Testis (tissue), 2 donors: ENCODE measurements around the gene MAGI2.

ENCODE experiments used
- POLR2A ChIP-seq: fragments of 450-650 bp; IDR thresholded peaks from one replicate; pipeline ENCODE4 v1.6.1; 2017; ENCODE audit warnings: antibody characterized with exemption, mild to moderate bottlenecking, moderate library complexity
- TF ChIP-seq, protein P1 (sequence below), 3 experiments: fragments of 450-650 bp in 2 of 3; fragments of 200-600 bp in 1 of 3; sonication (generic) in 1 of 3; IDR thresholded peaks; one replicate each; pipeline ENCODE4 v1.5.1; 2016 to 2019; ENCODE audit warnings: antibody characterized with exemption in 3 of 3, mild to moderate bottlenecking in 2 of 3, moderate library complexity in 1 of 3

DNA sequence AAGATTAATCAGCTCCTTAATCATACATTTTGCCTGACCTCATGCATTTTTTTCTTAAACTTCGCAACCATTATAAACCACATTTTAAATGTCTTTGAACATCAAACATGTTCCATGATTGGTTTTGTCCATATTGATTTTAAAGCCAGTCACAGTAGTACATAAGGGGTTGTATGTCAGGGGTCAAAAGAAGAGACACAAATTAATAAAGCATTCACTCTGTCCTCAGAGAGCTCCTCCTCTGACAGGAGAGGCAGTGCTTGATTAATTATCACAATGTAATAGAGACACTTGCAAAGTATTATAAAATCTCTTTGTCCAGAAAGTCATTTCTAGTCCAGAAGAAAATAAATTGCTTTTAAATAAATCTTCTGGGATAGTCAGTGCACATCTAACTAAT is 195.5 kb downstream of the MAGI2 start:
- TF ChIP-seq, protein P1, sequence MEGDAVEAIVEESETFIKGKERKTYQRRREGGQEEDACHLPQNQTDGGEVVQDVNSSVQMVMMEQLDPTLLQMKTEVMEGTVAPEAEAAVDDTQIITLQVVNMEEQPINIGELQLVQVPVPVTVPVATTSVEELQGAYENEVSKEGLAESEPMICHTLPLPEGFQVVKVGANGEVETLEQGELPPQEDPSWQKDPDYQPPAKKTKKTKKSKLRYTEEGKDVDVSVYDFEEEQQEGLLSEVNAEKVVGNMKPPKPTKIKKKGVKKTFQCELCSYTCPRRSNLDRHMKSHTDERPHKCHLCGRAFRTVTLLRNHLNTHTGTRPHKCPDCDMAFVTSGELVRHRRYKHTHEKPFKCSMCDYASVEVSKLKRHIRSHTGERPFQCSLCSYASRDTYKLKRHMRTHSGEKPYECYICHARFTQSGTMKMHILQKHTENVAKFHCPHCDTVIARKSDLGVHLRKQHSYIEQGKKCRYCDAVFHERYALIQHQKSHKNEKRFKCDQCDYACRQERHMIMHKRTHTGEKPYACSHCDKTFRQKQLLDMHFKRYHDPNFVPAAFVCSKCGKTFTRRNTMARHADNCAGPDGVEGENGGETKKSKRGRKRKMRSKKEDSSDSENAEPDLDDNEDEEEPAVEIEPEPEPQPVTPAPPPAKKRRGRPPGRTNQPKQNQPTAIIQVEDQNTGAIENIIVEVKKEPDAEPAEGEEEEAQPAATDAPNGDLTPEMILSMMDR (IDR thresholded peaks at IDR 0.05), result no peak
- no peak for TF ChIP-seq POLR2A
